Measurements from ENCODE around the gene A2M.

The A2M gene

GRCh38 chr12:9070351-9070750 lies 45.4 kb downstream of the A2M start:
- CTCF ChIA-PET: interaction anchor here (0.7 kb wide), 1 partner anchor 38 kb away, joined by 3 read pairs; no protein-coding TSS in a partner anchor
- TF ChIP-seq CTCF (conservative IDR thresholded peaks at IDR 0.05; ENCODE audit: low read depth): no peak
- POLR2A ChIA-PET (ENCODE audit: low non-redundant PET): no interaction called here

GRCh38 chr12:9068600-9068999 lies 47.1 kb downstream of the A2M start:
- POLR2A ChIA-PET (ENCODE audit: low non-redundant PET): no interaction called here
- no peak for TF ChIP-seq CTCF (conservative IDR thresholded peaks at IDR 0.05; ENCODE audit: low read depth)
- CTCF ChIA-PET: no interaction called here
- no peak overlapping the region for H3K27ac ChIP-seq
- no peak for DNase-seq (ENCODE audit: low spot score)

More at GRCh38 chr12:9070351-9070750, 45.4 kb downstream of the A2M start:
- no peak for DNase-seq (ENCODE audit: low spot score)
- H3K27ac ChIP-seq: no peak overlapping the region

- ChIA-PET POLR2A (ENCODE audit: low non-redundant PET) (no interaction called here), CTCF (interaction anchor here (0.6 to 0.7 kb wide), 2 partner anchors 10 to 60 kb away, joined by 5 to 7 read pairs; no protein-coding TSS in a partner anchor)
- H3K27ac ChIP-seq: no peak overlapping the region
- no peak for TF ChIP-seq CTCF (conservative IDR thresholded peaks at IDR 0.05; ENCODE audit: low read depth)
- DNase-seq (ENCODE audit: low spot score): no peak
These were observed 47.6 kb downstream of the A2M start for GRCh38 chr12:9068086-9068485.

GRCh38 chr12:9066755-9067423 lies 48.8 kb downstream of the A2M start:
- no peak overlapping the region for H3K27ac ChIP-seq
- peak; percentile 26 for DNase-seq (ENCODE audit: low spot score)
- ChIA-PET POLR2A (ENCODE audit: low non-redundant PET) (no interaction called here), CTCF (interaction anchor here (0.6 kb wide), 1 partner anchor 19 kb away, joined by 4 read pairs; no protein-coding TSS in a partner anchor)
- TF ChIP-seq CTCF (conservative IDR thresholded peaks at IDR 0.05; ENCODE audit: low read depth): no peak

GRCh38 chr12:9066183-9066623 lies 49.5 kb downstream of the A2M start:
- H3K27ac ChIP-seq: no peak overlapping the region
- CTCF ChIA-PET: no interaction called here
- TF ChIP-seq CTCF (conservative IDR thresholded peaks at IDR 0.05; ENCODE audit: low read depth): no peak
- POLR2A ChIA-PET (ENCODE audit: low non-redundant PET): no interaction called here
- DNase-seq (ENCODE audit: low spot score): no peak

- POLR2A ChIA-PET (ENCODE audit: low non-redundant PET): interaction anchor here (0.6 kb wide), 1 partner anchor 276 kb away, joined by 3 read pairs; no protein-coding TSS in a partner anchor
- DNase-seq (ENCODE audit: low spot score): no peak
- CTCF ChIA-PET: interaction anchor here (0.6 to 0.9 kb wide), 2 partner anchors 314 to 521 kb away, joined by 3 to 4 read pairs; no protein-coding TSS in a partner anchor
- TF ChIP-seq CTCF (conservative IDR thresholded peaks at IDR 0.05; ENCODE audit: low read depth): no peak
- H3K27ac ChIP-seq: no peak overlapping the region
These were observed 50.2 kb downstream of the A2M start for GRCh38 chr12:9065607-9065856.
